Raji (cell line): ENCODE results near the gene OR11L1.

Experiments used
- POLR2A ChIP-seq: IDR thresholded peaks from 2 replicates; pipeline ENCODE4 v1.6.1; 2011; ENCODE audit warnings: low read depth, low read length, control low read depth; ENCODE audit not compliant: insufficient read depth

Gene OR11L1

GRCh38 chr1:247841796-247842195 is at the start of gene OR11L1:
TSS of gene OR11L1 (minus strand) at chr1:247841896. CDS start at chr1:247841896, 0 bp downstream.
- TF ChIP-seq POLR2A: no peak

GRCh38 chr1:247884797-247885413 is 43.2 kb upstream of the OR11L1 start:
- TF ChIP-seq POLR2A: no peak

GRCh38 chr1:247883346-247883745 is 41.6 kb upstream of the OR11L1 start:
- TF ChIP-seq POLR2A: no peak

GRCh38 chr1:247865416-247865815 is 23.7 kb upstream of the OR11L1 start:
- no peak for TF ChIP-seq POLR2A

- no peak for TF ChIP-seq POLR2A
Measured at GRCh38 chr1:247864644-247865043, 22.9 kb upstream of the OR11L1 start.

GRCh38 chr1:247862756-247863155 is 21.1 kb upstream of the OR11L1 start:
- TF ChIP-seq POLR2A: no peak

GRCh38 chr1:247857985-247858619 is 16.4 kb upstream of the OR11L1 start:
- TF ChIP-seq POLR2A: no peak

- no peak for TF ChIP-seq POLR2A
Measured at GRCh38 chr1:247857069-247857984, 15.6 kb upstream of the OR11L1 start, which contains the start of gene TRIM58. TSS of gene TRIM58 (plus strand) at chr1:247857187. CDS start at chr1:247857247, 60 bp downstream.

GRCh38 chr1:247855911-247856310 is 14.2 kb upstream of the OR11L1 start:
- no peak for TF ChIP-seq POLR2A

GRCh38 chr1:247854899-247855545 is 13.3 kb upstream of the OR11L1 start:
- no peak for TF ChIP-seq POLR2A

- no peak for TF ChIP-seq POLR2A
Measured at GRCh38 chr1:247849616-247850015, 7.9 kb upstream of the OR11L1 start.

GRCh38 chr1:247848346-247848745 is 6.7 kb upstream of the OR11L1 start:
- TF ChIP-seq POLR2A: no peak

GRCh38 chr1:247845693-247846017 is 4.0 kb upstream of the OR11L1 start:
- TF ChIP-seq POLR2A: no peak

GRCh38 chr1:247845011-247845692 is 3.5 kb upstream of the OR11L1 start:
- no peak for TF ChIP-seq POLR2A

GRCh38 chr1:247843411-247843810 is 1.7 kb upstream of the OR11L1 start:
- TF ChIP-seq POLR2A: no peak
